ENCODE measurements around the gene KYAT1. TPM values are rescaled to one million over a fixed set of nuclear protein-coding genes. Genes with fewer than 3 reads are reported as not detected.
"Not testable (repeated sequence)": the region's sequence is repeated elsewhere in the genome, so short reads cannot be mapped to it uniquely, and the experiment has no call there.

KYAT1 gene
- total RNA-seq, 1 experiment from 2014 or later = 9.6 TPM

GRCh38 chr9:128885376-128885775, 3.6 kb upstream of the KYAT1 start:
- no peak for DNase-seq (ENCODE audit: low read depth)

- DNase-seq (ENCODE audit: low read depth) = no peak
Measured at GRCh38 chr9:128884164-128884563, 2.4 kb upstream of the KYAT1 start.

GRCh38 chr9:128882677-128883603, 1.2 kb upstream of the KYAT1 start:
- peak; percentile 26 for DNase-seq (ENCODE audit: low read depth)

- DNase-seq (ENCODE audit: low read depth) = no peak
Measured at GRCh38 chr9:128877852-128878251, 3.9 kb downstream of the KYAT1 start.

- not testable (repeated sequence) for DNase-seq (ENCODE audit: low read depth)
Measured at GRCh38 chr9:128870941-128871265, 10.8 kb downstream of the KYAT1 start.

- DNase-seq (ENCODE audit: low read depth) = no peak
Measured at GRCh38 chr9:128870128-128870940, 11.4 kb downstream of the KYAT1 start.

- peak; percentile 48 for DNase-seq (ENCODE audit: low read depth)
Measured at GRCh38 chr9:128863647-128864046, 18.1 kb downstream of the KYAT1 start.

GRCh38 chr9:128862401-128862851, 19.3 kb downstream of the KYAT1 start:
- DNase-seq (ENCODE audit: low read depth) = no peak

GRCh38 chr9:128861501-128861900, 20.2 kb downstream of the KYAT1 start:
- no peak for DNase-seq (ENCODE audit: low read depth)

- DNase-seq (ENCODE audit: low read depth) = no peak
Measured at GRCh38 chr9:128860937-128861336, 20.8 kb downstream of the KYAT1 start.

GRCh38 chr9:128858476-128858875, 23.3 kb downstream of the KYAT1 start:
- DNase-seq (ENCODE audit: low read depth) = not testable (repeated sequence)

- not testable (repeated sequence) for DNase-seq (ENCODE audit: low read depth)
Measured at GRCh38 chr9:128854454-128854853, 27.3 kb downstream of the KYAT1 start.

GRCh38 chr9:128852646-128853045, 29.1 kb downstream of the KYAT1 start:
- not testable (repeated sequence) for DNase-seq (ENCODE audit: low read depth)

- DNase-seq (ENCODE audit: low read depth) = peak; percentile 51
Measured at GRCh38 chr9:128851779-128852600, 29.8 kb downstream of the KYAT1 start.

GRCh38 chr9:128851024-128851423, 30.7 kb downstream of the KYAT1 start:
- not testable (repeated sequence) for DNase-seq (ENCODE audit: low read depth)

GRCh38 chr9:128847803-128848202, 33.9 kb downstream of the KYAT1 start:
- no peak for DNase-seq (ENCODE audit: low read depth)

GRCh38 chr9:128846680-128847030, 35.1 kb downstream of the KYAT1 start:
- no peak for DNase-seq (ENCODE audit: low read depth)

GRCh38 chr9:128845186-128845931, 36.4 kb downstream of the KYAT1 start:
- DNase-seq (ENCODE audit: low read depth) = peak; percentile 42

- not testable (repeated sequence) for DNase-seq (ENCODE audit: low read depth)
Measured at GRCh38 chr9:128843171-128843570, 38.6 kb downstream of the KYAT1 start.

GRCh38 chr9:128841694-128842492, 39.9 kb downstream of the KYAT1 start:
- no peak for DNase-seq (ENCODE audit: low read depth)

Measured in RPMI7951 (cell line).